MCF 10A (cell line): ENCODE results near the gene ERICH3. TPM values are rescaled to one million over a fixed set of nuclear protein-coding genes. Genes with fewer than 3 reads are reported as not detected.

Source experiments
- BruUV-seq: library from RNA; stranded (reverse); fragments of 400-500 nt; replicated peaks from 2 replicates; lab custom pipeline; 2021; lab: Mats Ljungman, UMichigan
- CTCF ChIA-PET: fragments of 300-600 bp; sonication (Branson Sonifier 250); formaldehyde crosslinking; extraction: SDS; loops from one replicate; lab custom pipeline; 2021; ENCODE audit warnings: antibody characterized with exemption, inconsistent platforms; lab: Yijun Ruan, JAX
- POLR2A ChIA-PET: fragments of 300-600, 350-650 bp; sonication (Branson Sonifier 250); formaldehyde crosslinking; extraction: SDS; loops from one replicate; lab custom pipeline; 2020; ENCODE audit warnings: antibody characterized with exemption, inconsistent platforms; lab: Yijun Ruan, JAX
- DNase-seq: peaks from one replicate; pipeline ENCODE4 v3.0.0-alpha.2; 2018; ENCODE audit not compliant: unreplicated experiment
- H3K27ac Mint-ChIP-seq: one replicate; pipeline ENCODE4 v1.8.0; 2022; ENCODE audit warnings: mild to moderate bottlenecking, low read depth, mixed read lengths; ENCODE audit not compliant: unreplicated experiment
- H3K27me3 Mint-ChIP-seq: one replicate; pipeline ENCODE4 v1.8.0; 2022; ENCODE audit warnings: mixed read lengths; ENCODE audit not compliant: insufficient read depth, unreplicated experiment
- H3K36me3 Mint-ChIP-seq: one replicate; pipeline ENCODE4 v1.8.0; 2022; ENCODE audit warnings: mild to moderate bottlenecking, moderate library complexity, mixed read lengths; ENCODE audit not compliant: insufficient read depth, unreplicated experiment
- H3K4me1 Mint-ChIP-seq: one replicate; pipeline ENCODE4 v1.8.0; 2022; ENCODE audit warnings: mixed read lengths; ENCODE audit not compliant: insufficient read depth, unreplicated experiment
- H3K4me3 Mint-ChIP-seq: one replicate; pipeline ENCODE4 v1.8.0; 2022; ENCODE audit warnings: mild to moderate bottlenecking, moderate library complexity, mixed read lengths; ENCODE audit not compliant: unreplicated experiment
- H3K9me3 Mint-ChIP-seq: one replicate; pipeline ENCODE4 v1.8.0; 2022; ENCODE audit warnings: mixed read lengths; ENCODE audit not compliant: unreplicated experiment
- intact Hi-C: fragments of 100-400 bp; cut with micrococcal nuclease; formaldehyde crosslinking; loops from 2 replicates; pipeline ENCODE4 v1.14.1; 2022
- total RNA-seq: library from RNA; stranded (reverse); gene quantifications from 2 replicates; pipeline ENCODE4 v1.2.3, GENCODE V29; 2022
- TF ChIP-seq, protein P1 (sequence below): fragments of 200-600 bp; IDR thresholded peaks from one replicate; pipeline ENCODE4 v1.8.0; 2022; ENCODE audit warnings: antibody characterized with exemption, mild to moderate bottlenecking; ENCODE audit not compliant: unreplicated experiment

ERICH3 gene
- total RNA-seq, 1 experiment from 2014 or later = not detected

DNA sequence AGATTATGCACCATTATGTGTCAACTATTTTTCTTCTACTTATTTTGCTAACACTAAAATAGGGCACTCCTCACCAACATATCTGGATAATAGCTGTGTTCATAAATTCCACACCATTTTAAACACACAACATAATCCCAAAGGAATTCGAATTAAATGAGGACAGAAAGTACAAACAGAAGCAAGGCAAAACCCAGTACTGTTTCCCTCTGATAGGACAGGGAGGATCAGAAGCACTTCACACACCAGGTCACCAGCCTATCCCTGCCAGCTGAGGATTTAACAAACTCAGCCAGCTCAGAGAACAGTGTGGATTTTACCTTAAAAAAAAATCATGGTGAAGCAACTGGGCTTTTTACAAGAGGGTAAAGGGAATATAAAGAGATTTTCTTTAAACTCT, 39.3 kb upstream of the ERICH3 start:
- intact Hi-C loops = no loop called here
- Mint-ChIP-seq H3K36me3 (peaks cover 12% of the 10 kb centered on the region), H3K4me1 (no peaks in the 10 kb centered on the region), H3K27me3 (no peaks in the 10 kb centered on the region), H3K4me3 (no peak overlapping the region), H3K9me3 (no peaks in the 10 kb centered on the region), H3K27ac (no peak overlapping the region)
- TF ChIP-seq, protein P1, sequence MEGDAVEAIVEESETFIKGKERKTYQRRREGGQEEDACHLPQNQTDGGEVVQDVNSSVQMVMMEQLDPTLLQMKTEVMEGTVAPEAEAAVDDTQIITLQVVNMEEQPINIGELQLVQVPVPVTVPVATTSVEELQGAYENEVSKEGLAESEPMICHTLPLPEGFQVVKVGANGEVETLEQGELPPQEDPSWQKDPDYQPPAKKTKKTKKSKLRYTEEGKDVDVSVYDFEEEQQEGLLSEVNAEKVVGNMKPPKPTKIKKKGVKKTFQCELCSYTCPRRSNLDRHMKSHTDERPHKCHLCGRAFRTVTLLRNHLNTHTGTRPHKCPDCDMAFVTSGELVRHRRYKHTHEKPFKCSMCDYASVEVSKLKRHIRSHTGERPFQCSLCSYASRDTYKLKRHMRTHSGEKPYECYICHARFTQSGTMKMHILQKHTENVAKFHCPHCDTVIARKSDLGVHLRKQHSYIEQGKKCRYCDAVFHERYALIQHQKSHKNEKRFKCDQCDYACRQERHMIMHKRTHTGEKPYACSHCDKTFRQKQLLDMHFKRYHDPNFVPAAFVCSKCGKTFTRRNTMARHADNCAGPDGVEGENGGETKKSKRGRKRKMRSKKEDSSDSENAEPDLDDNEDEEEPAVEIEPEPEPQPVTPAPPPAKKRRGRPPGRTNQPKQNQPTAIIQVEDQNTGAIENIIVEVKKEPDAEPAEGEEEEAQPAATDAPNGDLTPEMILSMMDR = no peak
- CTCF ChIA-PET = interaction anchor here (3.0 kb wide), 1 partner anchor 23 kb away, joined by 13 read pairs; no protein-coding TSS in a partner anchor
- BruUV-seq = no TSS peak
- DNase-seq = no peak
- POLR2A ChIA-PET = interaction anchor here (1.2 kb wide), 1 partner anchor 21 kb away, joined by 5 read pairs; no protein-coding TSS in a partner anchor

DNA sequence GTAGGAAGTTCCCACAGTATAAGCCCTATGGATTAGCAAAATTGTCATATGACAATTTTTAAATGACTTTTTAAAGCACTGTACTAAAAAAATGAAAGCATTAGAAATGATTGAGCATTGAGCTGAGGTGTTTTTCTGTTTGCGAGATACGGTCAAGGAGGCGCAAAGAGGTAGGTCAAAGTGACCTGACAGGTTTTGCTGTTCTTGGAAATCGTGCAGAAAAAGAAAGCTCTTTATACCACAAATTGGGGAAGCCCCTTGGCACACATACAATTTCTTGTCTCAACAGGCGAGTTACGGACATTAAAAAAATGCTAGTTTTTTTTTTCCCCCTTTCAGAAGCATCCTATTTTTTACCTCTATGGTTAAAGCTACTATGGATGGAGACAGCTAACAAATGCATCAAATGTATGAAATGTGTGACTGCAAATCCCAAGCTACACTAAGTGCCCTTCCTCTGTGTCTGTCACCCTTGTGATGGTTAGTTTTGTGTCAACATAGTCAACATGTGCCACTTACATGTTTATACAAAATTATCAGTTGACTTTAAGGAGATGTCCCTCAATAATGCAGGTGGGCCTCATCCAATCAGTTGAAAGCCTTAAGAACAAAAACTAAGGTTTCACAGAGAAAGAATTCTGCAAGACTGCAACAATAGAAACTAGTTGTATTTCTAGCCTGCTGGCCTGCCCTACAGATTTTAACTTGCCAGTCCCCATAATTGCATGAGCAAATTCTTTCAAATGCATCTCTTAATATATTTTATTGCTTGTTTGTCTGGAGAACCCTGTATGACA, 30.0 kb upstream of the ERICH3 start:
- Mint-ChIP-seq H3K27me3 (no peaks in the 10 kb centered on the region), H3K4me1 (no peaks in the 10 kb centered on the region), H3K4me3 (no peak overlapping the region), H3K9me3 (no peaks in the 10 kb centered on the region), H3K27ac (no peak overlapping the region), H3K36me3 (peaks cover 28% of the 10 kb centered on the region)
- intact Hi-C loops = loop anchor here (1.0 kb wide), 1 partner anchor 48 kb away; no protein-coding TSS in a partner anchor
- no TSS peak for BruUV-seq
- POLR2A ChIA-PET = interaction anchor here (0.7 kb wide), 1 partner anchor 1583 kb away, joined by 3 read pairs; no protein-coding TSS in a partner anchor
- TF ChIP-seq, protein P1 = no peak
- CTCF ChIA-PET = interaction anchor here (0.6 to 1.6 kb wide), 2 partner anchors 27 to 479 kb away, joined by 3 to 4 read pairs; no protein-coding TSS in a partner anchor
- no peak for DNase-seq

DNA sequence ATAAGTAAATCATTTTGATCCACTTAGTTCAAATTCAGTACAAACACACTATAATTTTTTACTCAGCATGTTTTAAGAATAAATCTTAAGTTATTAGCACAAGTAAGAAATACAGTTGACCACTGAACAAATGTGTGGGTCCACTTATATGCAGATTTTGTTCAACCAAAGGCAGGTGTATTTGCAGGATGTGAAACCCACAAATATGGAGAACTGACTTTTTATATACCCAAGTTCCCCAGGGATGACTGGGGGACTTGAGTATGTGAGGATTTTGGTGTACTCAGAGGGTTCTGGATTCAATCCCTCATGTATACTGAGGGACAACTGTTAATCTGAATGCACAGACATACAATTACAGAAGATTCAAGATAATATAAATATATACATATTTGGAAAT, 25.7 kb upstream of the ERICH3 start:
- BruUV-seq = no TSS peak

DNA sequence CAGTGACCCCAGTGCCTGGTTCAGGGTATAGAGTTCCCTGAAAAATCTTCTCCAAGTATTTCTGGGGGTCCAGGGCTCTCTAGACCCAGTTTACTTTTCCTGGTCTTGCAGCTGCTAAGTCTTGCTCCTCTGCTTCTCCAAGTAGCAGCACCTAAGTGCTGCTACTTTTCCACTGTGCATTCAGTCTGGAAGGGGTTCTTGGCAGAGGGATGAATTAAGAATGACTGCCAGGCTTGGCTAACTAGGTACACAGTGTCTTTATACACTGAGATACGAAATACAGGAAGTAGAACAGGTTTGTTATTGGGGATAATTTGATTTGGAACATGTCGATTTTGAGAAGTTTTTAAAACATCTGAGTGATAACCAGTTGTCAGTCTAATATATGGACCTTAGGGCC, 24.2 kb upstream of the ERICH3 start:
- no TSS peak for BruUV-seq
- POLR2A ChIA-PET = no interaction called here
- Mint-ChIP-seq H3K36me3 (peaks cover 5% of the 10 kb centered on the region), H3K27me3 (no peaks in the 10 kb centered on the region), H3K27ac (no peak overlapping the region), H3K4me3 (no peak overlapping the region), H3K9me3 (no peaks in the 10 kb centered on the region), H3K4me1 (peaks cover 6% of the 10 kb centered on the region)
- intact Hi-C loops = no loop called here
- DNase-seq = no peak
- TF ChIP-seq, protein P1 = no peak
- CTCF ChIA-PET = interaction anchor here (0.7 to 1.2 kb wide), 2 partner anchors 9 to 17 kb away, joined by 3 to 7 read pairs; no protein-coding TSS in a partner anchor

More for the DNA sequence above, 25.7 kb upstream of the ERICH3 start:
- H3K27me3 Mint-ChIP-seq = no peaks in the 10 kb centered on the region
- TF ChIP-seq, protein P1 = no peak
- intact Hi-C loops = no loop called here
- ChIA-PET POLR2A (no interaction called here), CTCF (interaction anchor here (0.9 kb wide), 1 partner anchor 9 kb away, joined by 3 read pairs; no protein-coding TSS in a partner anchor)
- no peak overlapping the region for H3K4me3 Mint-ChIP-seq
- no peaks in the 10 kb centered on the region for H3K9me3 Mint-ChIP-seq
- no peaks in the 10 kb centered on the region for H3K4me1 Mint-ChIP-seq
- no peak for DNase-seq
- H3K36me3 Mint-ChIP-seq = peaks cover 19% of the 10 kb centered on the region
- no peak overlapping the region for H3K27ac Mint-ChIP-seq
